A549 treated with AZD2906 at 1 μM for 4 hours (cell line): Measurements from ENCODE around the gene SLC1A5. TPM values are rescaled to one million over a fixed set of nuclear protein-coding genes. Genes with fewer than 3 reads are reported as not detected.

ENCODE experiments used
- total RNA-seq: library from RNA; stranded (reverse); fragments of 200-300 nt; extraction: Qiagen RNA extraction; gene quantifications from 5 replicates; pipeline ENCODE4 v1.2.3, GENCODE V29; 2022

SLC1A5 gene
- total RNA-seq = 207 to 241 TPM (median 213 TPM) in 5 replicates

DNA sequence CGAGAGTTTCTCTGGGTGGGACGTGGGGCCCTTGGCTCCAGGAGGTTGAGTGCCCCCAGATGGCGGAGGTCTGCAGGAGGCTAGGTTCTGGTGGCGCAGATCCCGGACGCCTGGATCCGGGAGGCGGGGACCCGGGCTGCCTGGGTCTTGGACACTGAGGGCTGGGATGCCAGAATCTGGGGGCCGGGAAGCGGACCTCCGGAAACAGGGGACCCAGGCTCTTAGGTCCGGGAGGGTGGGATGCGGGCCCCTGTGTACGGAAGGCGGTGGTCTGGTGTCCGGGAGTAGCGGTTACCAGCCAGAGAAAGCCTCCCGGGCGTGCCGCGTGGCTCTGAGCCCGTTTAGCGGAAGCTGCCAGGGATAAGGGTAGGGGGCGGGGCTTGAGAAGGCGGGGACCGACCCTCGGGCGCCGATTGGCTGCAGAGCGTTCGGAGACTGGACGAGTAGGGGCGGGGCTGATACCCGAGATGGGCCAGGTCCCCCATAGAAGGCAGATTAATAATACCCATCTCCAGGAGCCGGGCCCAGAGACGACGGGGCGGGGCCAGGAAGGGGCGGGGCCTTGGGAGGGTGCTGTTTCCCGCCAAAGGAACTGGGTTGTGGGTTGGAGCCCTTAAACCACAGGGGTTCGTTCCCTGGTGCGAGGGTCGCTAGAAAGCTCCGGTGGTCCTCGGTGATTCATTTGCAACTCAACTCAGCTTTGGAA is at the start of gene SLC1A5:
Gene SLC1A5 (minus strand): TSS at position 333 of the 706 bp plus-strand sequence. CDS start 629 bp downstream, outside the sequence.

DNA sequence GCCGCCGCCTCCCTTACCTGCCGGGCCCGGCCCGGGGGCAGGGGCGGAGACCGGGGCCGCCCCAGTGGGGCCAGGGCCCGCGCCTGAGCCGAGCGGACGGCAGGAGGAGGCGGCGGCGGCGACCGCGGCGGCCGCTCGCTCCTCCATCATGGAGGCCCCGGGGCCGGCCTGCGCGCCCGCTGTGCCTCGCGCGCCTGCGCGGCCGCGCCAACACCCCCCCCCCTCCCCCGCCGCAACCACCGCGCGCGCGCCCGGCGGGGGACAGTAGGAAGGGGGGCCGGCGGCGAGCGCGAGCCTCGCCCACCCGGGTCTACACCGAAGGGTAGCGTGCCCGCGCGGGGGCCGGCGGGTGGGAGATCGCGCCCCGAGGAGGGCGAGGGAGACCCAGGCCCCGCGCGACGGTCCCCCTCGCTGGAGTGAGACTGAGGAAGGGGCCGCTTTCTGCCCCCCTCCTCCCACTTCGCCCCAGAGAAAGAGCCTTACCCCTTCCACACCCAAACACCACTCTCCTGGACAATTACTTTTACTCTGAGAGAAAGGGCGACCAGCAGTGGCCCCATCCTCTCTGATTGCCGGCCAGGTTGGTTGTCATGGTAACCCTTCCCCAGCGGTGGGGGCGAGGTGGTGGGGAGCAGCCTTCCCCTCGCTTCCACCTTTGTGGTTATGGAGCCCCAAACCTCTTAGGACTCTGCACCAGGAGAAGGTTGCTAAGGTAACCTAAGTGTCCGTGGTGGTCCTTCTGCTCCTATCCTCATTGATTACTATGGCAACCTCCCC is 41.9 kb downstream of the SLC1A5 start, which contains the start of gene STRN4:
Gene STRN4 (minus strand): TSS at position 170 of the 777 bp plus-strand sequence. CDS start 20 bp downstream, at position 150.

DNA sequence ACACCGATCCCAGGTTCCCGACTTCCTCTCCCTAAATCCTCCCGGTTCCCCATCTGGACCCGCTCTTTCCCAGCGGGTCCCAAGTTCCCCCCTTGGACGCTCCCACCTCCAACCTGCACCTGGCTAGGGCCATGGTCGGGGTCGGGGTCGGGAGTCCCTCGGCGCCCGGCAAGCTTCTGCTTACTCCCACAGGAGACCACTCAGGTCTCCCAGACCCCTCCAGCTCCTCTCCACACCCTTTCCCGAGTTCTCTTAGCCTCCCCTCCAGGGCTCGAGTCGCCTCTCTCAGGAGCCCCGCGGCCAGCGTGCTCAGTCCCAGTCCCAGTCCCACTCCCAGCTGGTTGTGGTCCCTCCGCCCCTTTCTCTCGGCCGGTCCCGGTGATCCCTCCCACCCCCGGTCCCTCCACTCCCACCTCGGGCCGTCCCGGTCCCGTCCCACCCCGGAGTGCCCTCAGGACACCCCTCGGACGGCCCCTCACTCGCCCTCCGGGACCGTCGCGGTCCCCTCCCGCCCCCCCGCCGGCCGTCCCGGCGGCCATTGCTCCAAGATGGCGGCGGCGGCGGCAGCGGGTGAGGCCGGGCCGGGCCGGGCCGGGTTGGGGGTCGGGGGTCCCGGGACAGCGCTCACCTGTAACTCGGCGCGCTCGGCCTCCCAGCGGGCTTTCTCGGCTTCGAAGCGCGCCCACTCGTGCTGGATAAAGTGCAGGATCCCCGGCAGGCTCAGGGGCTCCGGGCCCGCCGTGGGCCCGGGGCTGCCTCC is 42.7 kb downstream of the SLC1A5 start, which contains the start of gene FKRP:
Gene FKRP (plus strand): TSS at position 537 of the 760 bp plus-strand sequence. CDS start 9,394 bp downstream, outside the sequence.

Other genes with a start within 250 kb of the SLC1A5 start
- gene CALM3, start 187.3 kb downstream of the SLC1A5 start, total RNA-seq = 202 to 250 TPM (median 232 TPM) in 5 replicates
- 0.03 to 0.09 TPM in 2 of 5 replicates, not detected in the others for gene PTGIR, start 163.5 kb downstream of the SLC1A5 start, total RNA-seq
- not detected in 5 replicates for gene GNG8, start 152.4 kb downstream of the SLC1A5 start, total RNA-seq
- gene DACT3, start 127.4 kb downstream of the SLC1A5 start, total RNA-seq = 0.22 to 0.36 TPM (median 0.28 TPM) in 5 replicates
- gene PRKD2, start 71.5 kb downstream of the SLC1A5 start, total RNA-seq = 21.8 to 30.0 TPM (median 27.1 TPM) in 5 replicates
- 18.3 to 19.9 TPM (median 19.0 TPM) in 5 replicates for gene FKRP, start 42.5 kb downstream of the SLC1A5 start, total RNA-seq
- gene STRN4, start 42.1 kb downstream of the SLC1A5 start, total RNA-seq = 75.8 to 92.0 TPM (median 86.2 TPM) in 5 replicates
- gene AP2S1, start 62.3 kb upstream of the SLC1A5 start, total RNA-seq = 233 to 318 TPM (median 306 TPM) in 5 replicates
- gene ARHGAP35, start 72.4 kb upstream of the SLC1A5 start, total RNA-seq = 24.5 to 30.3 TPM (median 28.2 TPM) in 5 replicates
- 6.0 to 9.2 TPM (median 6.5 TPM) in 5 replicates for gene NPAS1, start 231.2 kb upstream of the SLC1A5 start, total RNA-seq